ENCODE data around the gene C1QTNF8.

C1QTNF8 gene

GRCh38 chr16:1040346-1040745 is 55.7 kb downstream of the C1QTNF8 start:
- no peak for DNase-seq

- DNase-seq, result no peak
Observed at GRCh38 chr16:1039762-1040161, 56.3 kb downstream of the C1QTNF8 start.

GRCh38 chr16:1038932-1039331 is 57.1 kb downstream of the C1QTNF8 start:
- no peak for DNase-seq

Measured in NCI-H1436 treated with DMSO at 0.1 percent for 48 hours (cell line).